ENCODE results near the gene GABRD. TPM values are rescaled to one million over a fixed set of nuclear protein-coding genes. Genes with fewer than 3 reads are reported as not detected.

Gene GABRD
- total and polyA plus RNA-seq, 8 donors, result 0.09 to 0.61 (median 0.15) TPM; not detected in 3

- FAIRE-seq, result no peak
- intact Hi-C loops (cut with DNase I), result no loop called here
- H3K27me3 ChIP-seq, result peaks cover 0 to 11% (median 0%) of the 10 kb centered on the region in 4 donors
- no peak overlapping the region for H3K27ac ChIP-seq
- no peak for ATAC-seq
- no peaks in the 10 kb centered on the region for H3K36me3 ChIP-seq
- peak in 1 of 6 donors; percentile 60 for DNase-seq
- no peaks in the 10 kb centered on the region for H3K9me3 ChIP-seq
- H3K4me1 ChIP-seq, result no peaks in the 10 kb centered on the region
- H3K4me3 ChIP-seq, result no peak overlapping the region
- WGBS, 2 donors, result 66 to 75% methylated on average over 25 to 32 of the region's 32 CpGs
- TF ChIP-seq, protein P1, sequence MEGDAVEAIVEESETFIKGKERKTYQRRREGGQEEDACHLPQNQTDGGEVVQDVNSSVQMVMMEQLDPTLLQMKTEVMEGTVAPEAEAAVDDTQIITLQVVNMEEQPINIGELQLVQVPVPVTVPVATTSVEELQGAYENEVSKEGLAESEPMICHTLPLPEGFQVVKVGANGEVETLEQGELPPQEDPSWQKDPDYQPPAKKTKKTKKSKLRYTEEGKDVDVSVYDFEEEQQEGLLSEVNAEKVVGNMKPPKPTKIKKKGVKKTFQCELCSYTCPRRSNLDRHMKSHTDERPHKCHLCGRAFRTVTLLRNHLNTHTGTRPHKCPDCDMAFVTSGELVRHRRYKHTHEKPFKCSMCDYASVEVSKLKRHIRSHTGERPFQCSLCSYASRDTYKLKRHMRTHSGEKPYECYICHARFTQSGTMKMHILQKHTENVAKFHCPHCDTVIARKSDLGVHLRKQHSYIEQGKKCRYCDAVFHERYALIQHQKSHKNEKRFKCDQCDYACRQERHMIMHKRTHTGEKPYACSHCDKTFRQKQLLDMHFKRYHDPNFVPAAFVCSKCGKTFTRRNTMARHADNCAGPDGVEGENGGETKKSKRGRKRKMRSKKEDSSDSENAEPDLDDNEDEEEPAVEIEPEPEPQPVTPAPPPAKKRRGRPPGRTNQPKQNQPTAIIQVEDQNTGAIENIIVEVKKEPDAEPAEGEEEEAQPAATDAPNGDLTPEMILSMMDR (IDR thresholded peaks at IDR 0.05), result no peak
Measured at GRCh38 chr1:1985375-1986050, 33.6 kb upstream of the GABRD start.

DNA sequence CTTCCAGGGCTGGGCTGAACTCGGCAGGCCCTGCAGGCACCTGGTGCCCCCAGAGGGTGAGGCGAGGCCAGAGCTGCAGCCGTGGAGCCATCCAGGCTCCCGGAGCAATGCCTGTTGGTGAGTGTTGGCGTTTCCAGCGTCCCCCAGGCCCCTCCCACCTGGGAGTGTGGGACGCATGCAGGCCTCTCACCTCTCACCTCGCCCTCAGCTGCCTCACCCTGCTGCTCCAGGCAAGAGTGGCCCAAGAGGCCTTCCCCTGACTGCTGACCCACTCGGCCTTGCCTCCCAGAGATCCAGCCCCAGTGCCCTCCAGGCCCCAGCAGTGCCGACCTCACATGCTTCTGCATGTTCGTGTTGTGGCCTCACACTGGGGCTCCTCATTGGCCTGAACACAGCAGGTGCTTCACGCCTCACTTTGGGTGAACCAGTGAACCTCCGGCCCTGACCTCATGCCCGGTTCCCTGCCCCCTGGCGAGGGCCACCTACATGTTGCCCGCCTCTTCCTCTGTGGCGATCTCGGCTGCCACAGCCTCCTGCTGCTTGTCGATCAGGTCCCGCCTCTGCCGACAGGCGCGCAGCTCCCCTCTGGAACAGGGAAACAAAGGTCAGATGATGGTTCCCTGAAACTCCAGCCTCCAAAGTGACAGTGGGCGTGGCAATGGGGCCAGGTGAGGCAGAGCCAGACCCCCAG lies 32.5 kb upstream of the GABRD start:
- H3K36me3 ChIP-seq, result no peaks in the 10 kb centered on the region
- peaks cover 0 to 11% (median 0%) of the 10 kb centered on the region in 4 donors for H3K27me3 ChIP-seq
- DNase-seq (peak in 1 of 6 donors; percentile 64), ATAC-seq (no peak), FAIRE-seq (no peak)
- no peak overlapping the region for H3K4me3 ChIP-seq
- intact Hi-C loops (cut with DNase I), result no loop called here
- no peak overlapping the region for H3K27ac ChIP-seq
- 70 to 80% methylated on average over 24 of the region's 24 CpGs for WGBS, 2 donors
- H3K9me3 ChIP-seq, result no peaks in the 10 kb centered on the region
- TF ChIP-seq, protein P1 (IDR thresholded peaks at IDR 0.05), result no peak
- no peaks in the 10 kb centered on the region for H3K4me1 ChIP-seq

GRCh38 chr1:1987142-1987510 lies 32.0 kb upstream of the GABRD start:
- TF ChIP-seq, protein P1 (IDR thresholded peaks at IDR 0.05), result no peak
- Histone ChIP-seq H3K9me3 (no peaks in the 10 kb centered on the region), H3K27ac (no peak overlapping the region), H3K27me3 (peaks cover 0 to 11% (median 0%) of the 10 kb centered on the region in 4 donors), H3K4me1 (no peaks in the 10 kb centered on the region), H3K4me3 (no peak overlapping the region), H3K36me3 (no peaks in the 10 kb centered on the region)
- intact Hi-C loops (cut with DNase I), result no loop called here
- FAIRE-seq (no peak), ATAC-seq (no peak), DNase-seq (peak in 1 of 6 donors; percentile 47)
- 73 to 81% methylated on average over 13 of the region's 13 CpGs for WGBS, 2 donors

GRCh38 chr1:1988061-1988945 lies 30.8 kb upstream of the GABRD start:
- TF ChIP-seq, protein P1 (IDR thresholded peaks at IDR 0.05), result no peak
- WGBS, 2 donors, result 45 to 50% methylated on average over 28 to 29 of the region's 29 CpGs
- no peak for ATAC-seq
- H3K27ac ChIP-seq, result no peak overlapping the region
- FAIRE-seq, result no peak
- intact Hi-C loops (cut with DNase I), result no loop called here
- no peak overlapping the region for H3K4me3 ChIP-seq
- peaks cover 0 to 11% (median 0%) of the 10 kb centered on the region in 4 donors for H3K27me3 ChIP-seq
- no peaks in the 10 kb centered on the region for H3K4me1 ChIP-seq
- H3K9me3 ChIP-seq, result no peaks in the 10 kb centered on the region
- no peaks in the 10 kb centered on the region for H3K36me3 ChIP-seq
- no peak for DNase-seq
